K562 (cell line): ENCODE data around the gene MAP3K20. TPM values are rescaled to one million over a fixed set of nuclear protein-coding genes. Genes with fewer than 3 reads are reported as not detected.

Source experiments
- ATAC-seq: fragments of 200-7000 bp; cut with Tn5 transposase; 3 replicates; pipeline ENCODE4 v1.9.1; 2020; ENCODE audit warnings: moderate library complexity
- BruUV-seq: library from RNA; stranded (reverse); fragments of 400-500 nt; replicated peaks from 2 replicates; lab custom pipeline; 2021; lab: Mats Ljungman, UMichigan
- CTCF ChIA-PET: fragments of 300-600 bp; formaldehyde crosslinking; extraction: SDS; loops from one replicate; lab custom pipeline; 2021; ENCODE audit warnings: low intra/inter-chr PET ratio; lab: Yijun Ruan, JAX
- POLR2A ChIA-PET: fragments of 300-600, 350-650 bp; sonication (Branson Sonifier 250); formaldehyde crosslinking; extraction: SDS; loops from one replicate; lab custom pipeline; 2021; ENCODE audit warnings: antibody characterized with exemption, inconsistent platforms; lab: Yijun Ruan, JAX
- DNase-seq, 4 experiments: peaks; one replicate each; pipeline versions ENCODE4 v3.0.0 to v3.0.0-alpha.2; 2011 to 2018; ENCODE audit warnings: low spot score in 3 of 4, mixed read lengths in 3 of 4; ENCODE audit errors: extremely low read depth in 1 of 4
- FAIRE-seq: peaks from 2 replicates; lab custom pipeline; 2011; peaks lifted over from hg19 to GRCh38; lab: Jason Lieb, UNC
- H2AFZ ChIP-seq: 2 replicates; pipeline ENCODE4 v1.6.0; 2011; ENCODE audit warnings: low read depth, low read length, control low read depth, inconsistent platforms
- H3K27ac ChIP-seq: fragments of 200-600 bp; 3 replicates; pipeline ENCODE4 v1.8.0; 2011; ENCODE audit warnings: low read depth, mild to moderate bottlenecking, control low read depth, inconsistent platforms, low read length, moderate library complexity, mixed read lengths; ENCODE audit errors: extremely low read depth
- H3K27me3 ChIP-seq, 2 experiments: fragments of 300-600 bp in 1 of 2; 2 replicates in 1 of 2; 3 replicates in 1 of 2; pipeline versions ENCODE4 v1.6.0 to v1.8.0; 2011; ENCODE audit warnings: inconsistent platforms in 2 of 2, low read length in 2 of 2, mild to moderate bottlenecking in 1 of 2, mixed read lengths in 1 of 2, moderate library complexity in 1 of 2; ENCODE audit not compliant: control insufficient read depth in 2 of 2, insufficient read depth in 2 of 2
- H3K36me3 ChIP-seq: fragments of 300-600 bp; 3 replicates; pipeline ENCODE4 v1.8.0; 2011; ENCODE audit warnings: mild to moderate bottlenecking, low read length, inconsistent platforms; ENCODE audit not compliant: control insufficient read depth, insufficient read depth
- H3K4me1 ChIP-seq, 2 experiments: fragments of 200-600 bp in 1 of 2; replicated peaks in 1 of 2; 2 replicates in 1 of 2; 3 replicates in 1 of 2; pipeline versions ENCODE4 v1.5.1 to v1.8.0; 2011; ENCODE audit warnings: inconsistent platforms in 2 of 2, low read length in 2 of 2, mild to moderate bottlenecking in 1 of 2, mixed read lengths in 1 of 2, moderate library complexity in 1 of 2; ENCODE audit not compliant: control insufficient read depth in 2 of 2, insufficient read depth in 2 of 2
- H3K4me2 ChIP-seq: 2 replicates; pipeline ENCODE4 v1.6.1; 2011; ENCODE audit warnings: low read length, control low read depth, inconsistent platforms, mixed read lengths; ENCODE audit not compliant: insufficient read depth
- H3K4me3 ChIP-seq: fragments of 200-600 bp; sonication (generic), shearing (Covaris generic); 2 replicates; pipeline ENCODE4 v1.5.1; 2016; ENCODE audit warnings: control low read depth, inconsistent platforms
- H3K79me2 ChIP-seq: fragments of 200-600 bp; 3 replicates; pipeline ENCODE4 v1.8.0; 2011; ENCODE audit warnings: low read length, inconsistent platforms; ENCODE audit not compliant: control insufficient read depth, insufficient read depth
- H3K9ac ChIP-seq, 2 experiments: 2 replicates each; pipeline versions ENCODE4 v1.6.0 to v1.6.1; 2011; ENCODE audit warnings: low read depth in 2 of 2, low read length in 2 of 2, control low read depth in 1 of 2, inconsistent platforms in 1 of 2, mild to moderate bottlenecking in 1 of 2, mixed read lengths in 1 of 2; ENCODE audit not compliant: insufficient read depth in 1 of 2
- H3K9me1 ChIP-seq: one replicate; pipeline ENCODE4 v1.6.0; 2011; ENCODE audit warnings: inconsistent platforms, mild to moderate bottlenecking, low read length, moderate library complexity; ENCODE audit not compliant: control insufficient read depth, insufficient read depth
- H3K9me3 ChIP-seq: replicated peaks from 2 replicates; pipeline ENCODE4 v1.5.1; 2011; ENCODE audit warnings: low read depth, low read length, inconsistent platforms; ENCODE audit not compliant: control insufficient read depth, insufficient read depth
- H4K20me1 ChIP-seq: replicated peaks from 2 replicates; pipeline ENCODE4 v1.6.1; 2011; ENCODE audit warnings: low read length, inconsistent platforms, mixed read lengths; ENCODE audit not compliant: control insufficient read depth, insufficient read depth
- ETV5 ChIP-seq: sonication (generic); formaldehyde crosslinking; IDR thresholded peaks from 2 replicates; pipeline ENCODE4 v1.4.0; 2020; ENCODE audit warnings: low read depth, mild to moderate bottlenecking, missing genetic modification reagents
- FOXA1 ChIP-seq: fragments of 450-650 bp; IDR thresholded peaks from 2 replicates; pipeline ENCODE4 v1.6.1; 2016; ENCODE audit warnings: mild to moderate bottlenecking, borderline replicate concordance
- FOXJ2 ChIP-seq: fragments of 200-800 bp; sonication (Bioruptor generic); IDR thresholded peaks from 2 replicates; pipeline ENCODE4 v1.6.1; 2016; ENCODE audit warnings: missing genetic modification characterization, missing compliant biosample characterization
- FOXP1 ChIP-seq: sonication (generic); formaldehyde crosslinking; IDR thresholded peaks from 2 replicates; pipeline ENCODE4 v1.8.0; 2022; ENCODE audit warnings: mild to moderate bottlenecking, missing genetic modification reagents
- MAFG ChIP-seq: fragments of 450-650 bp; conservative IDR thresholded peaks from 2 replicates; pipeline ENCODE4 v1.6.1; 2016; ENCODE audit warnings: missing genetic modification characterization, missing compliant biosample characterization
- MBD2 ChIP-seq: sonication (generic); IDR thresholded peaks from 2 replicates; pipeline ENCODE4 v1.6.1; 2016; ENCODE audit warnings: low read depth, borderline replicate concordance
- SMARCE1 ChIP-seq: fragments of 450-650 bp; IDR thresholded peaks from 2 replicates; pipeline ENCODE4 v1.7.1; 2016; ENCODE audit warnings: mild to moderate bottlenecking
- TARDBP ChIP-seq: fragments of 450-650 bp; IDR thresholded peaks from 2 replicates; pipeline ENCODE4 v1.6.1; 2016
- TEAD2 ChIP-seq: fragments of 450-650 bp; IDR thresholded peaks from 2 replicates; pipeline ENCODE4 v1.6.1; 2016; ENCODE audit warnings: missing genetic modification characterization, control low read depth, missing compliant biosample characterization
- ZBTB5 ChIP-seq: fragments of 450-650 bp; IDR thresholded peaks from 2 replicates; pipeline ENCODE4 v1.6.1; 2017; ENCODE audit warnings: antibody characterized with exemption
- ZNF41 ChIP-seq: fragments of 250-450 bp; sonication (Bioruptor Pico); conservative IDR thresholded peaks from 2 replicates; pipeline ENCODE4 v1.4.0; 2020; ENCODE audit warnings: mild to moderate bottlenecking
- WGBS: fragments of 100-300 bp; shearing (Covaris generic); methylation state at CpG from one replicate; pipeline ENCODE4 v1.1.6; 2016; ENCODE audit warnings: low coverage, mixed read lengths; ENCODE audit not compliant: insufficient coverage; ENCODE audit errors: missing lambda C conversion rate; 5-methylcytosine and 5-hydroxymethylcytosine counted together
- in situ Hi-C: fragments of 300-500 bp; cut with MboI; formaldehyde crosslinking; loops from 4 replicates; pipeline ENCODE4 v1.15.0; 2018; ENCODE audit warnings: inconsistent platforms, mixed read lengths
- intact Hi-C: fragments of 100-400 bp; cut with micrococcal nuclease; formaldehyde crosslinking; loops from 2 replicates; pipeline ENCODE4 v1.14.2; 2022
- polyA plus RNA-seq, 8 experiments: library from polyadenylated mRNA; depleted of rRNA in 4 of 8; stranded (reverse) in 5 of 8; unstranded in 3 of 8; fragments of >200 nt; fragmentation: Nextera tagmentation in 2 of 8; fragmentation: Illumina TruSeq in 1 of 8; extraction: Ambion mirVana in 2 of 8; extraction: Trizol in 1 of 8; gene quantifications; 2 replicates each; pipeline versions ENCODE4 v1.2.1 to v1.2.3, GENCODE V29; 2011 to 2014; ENCODE audit warnings: inconsistent platforms in 1 of 8, missing spikeins in 1 of 8
- total RNA-seq, 7 experiments: library from RNA; depleted of rRNA in 6 of 7; stranded (reverse); fragments of >200 nt in 6 of 7; fragmentation: Illumina TruSeq in 2 of 7; extraction: Trizol in 2 of 7; gene quantifications; 2 replicates each; pipeline versions ENCODE4 v1.2.1 to v1.2.3, GENCODE V29; 2011 to 2021; ENCODE audit warnings: low replicate concordance in 1 of 7
- TF ChIP-seq, protein P1 (sequence below): fragments of 250-450 bp; sonication (Bioruptor Pico); IDR thresholded peaks from 2 replicates; pipeline ENCODE4 v1.5.0; 2021; ENCODE audit warnings: mild to moderate bottlenecking, borderline replicate concordance
- TF ChIP-seq, protein P2 (sequence below): sonication (generic); formaldehyde crosslinking; IDR thresholded peaks from 2 replicates; pipeline ENCODE4 v1.8.0; 2022; ENCODE audit warnings: missing genetic modification reagents, mild to moderate bottlenecking, borderline replicate concordance

The MAP3K20 gene
- total and polyA plus RNA-seq, 9 of the 15 experiments (the other 6 are each of a cell fraction or from before 2014, with no cell fraction given), result 9.8 to 34.2 (median 27.3) TPM

DNA sequence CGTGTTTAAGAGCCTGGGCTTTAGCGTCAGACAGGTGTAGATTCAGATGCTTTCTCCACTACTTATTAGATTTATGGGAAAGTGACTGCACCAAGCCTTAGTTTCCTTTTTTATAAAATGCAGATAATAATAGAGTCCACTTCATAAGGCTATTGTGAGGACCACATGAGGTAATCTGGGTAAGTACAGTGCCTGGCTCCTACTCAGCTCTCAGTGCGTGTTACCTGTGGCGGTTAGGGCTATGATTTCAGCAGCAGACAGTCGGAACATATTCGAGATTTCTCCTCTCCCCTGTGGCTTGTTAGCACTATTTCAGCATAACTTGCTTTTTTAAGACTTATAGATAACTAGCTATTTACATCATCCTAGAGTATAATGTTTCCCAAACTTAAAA lies 32.0 kb downstream of the MAP3K20 start:
- FAIRE-seq (no peak), ATAC-seq (peak; percentile 40), DNase-seq (no peak)
- no peaks in the 10 kb centered on the region for H3K9me3 ChIP-seq
- no peak overlapping the region for H3K9ac ChIP-seq
- no peaks in the 10 kb centered on the region for H3K27me3 ChIP-seq
- peaks cover under 1% of the 10 kb centered on the region; the same call in 2 of the 3 replicates for H3K36me3 ChIP-seq
- peaks cover 0 to 4% of the 10 kb centered on the region in 2 experiments; a peak in 3 of 5 replicates for H3K4me1 ChIP-seq
- BruUV-seq, result no TSS peak
- no peak overlapping the region for H3K4me2 ChIP-seq
- no peak overlapping the region for H2AFZ ChIP-seq
- in situ Hi-C loops, result no loop called here
- peaks cover 25% of the 10 kb centered on the region; the same call in 2 of the 3 replicates for H3K79me2 ChIP-seq
- H3K9me1 ChIP-seq, result no peaks in the 10 kb centered on the region
- H3K4me3 ChIP-seq, result no peak overlapping the region
- WGBS, result 84% methylated on average over 6 of the region's 6 CpGs
- ChIA-PET CTCF (no interaction called here), POLR2A (interaction anchor here (0.8 to 3.1 kb wide), 3 partner anchors 9 to 30 kb away, joined by 3 to 17 read pairs (median 4); no protein-coding TSS in a partner anchor)
- TF ChIP-seq ETV5 (no peak), FOXP1 (CRISPR knock-in tag) (no peak), TARDBP (no peak), SMARCE1 (no peak), FOXJ2 (tag) (no peak), ZBTB5 (no peak), FOXA1 (no peak), MAFG (tag) (no peak), ZNF41 (CRISPR knock-in tag) (no peak), TEAD2 (tag) (no peak), MBD2 (no peak)
- TF ChIP-seq, protein P1, sequence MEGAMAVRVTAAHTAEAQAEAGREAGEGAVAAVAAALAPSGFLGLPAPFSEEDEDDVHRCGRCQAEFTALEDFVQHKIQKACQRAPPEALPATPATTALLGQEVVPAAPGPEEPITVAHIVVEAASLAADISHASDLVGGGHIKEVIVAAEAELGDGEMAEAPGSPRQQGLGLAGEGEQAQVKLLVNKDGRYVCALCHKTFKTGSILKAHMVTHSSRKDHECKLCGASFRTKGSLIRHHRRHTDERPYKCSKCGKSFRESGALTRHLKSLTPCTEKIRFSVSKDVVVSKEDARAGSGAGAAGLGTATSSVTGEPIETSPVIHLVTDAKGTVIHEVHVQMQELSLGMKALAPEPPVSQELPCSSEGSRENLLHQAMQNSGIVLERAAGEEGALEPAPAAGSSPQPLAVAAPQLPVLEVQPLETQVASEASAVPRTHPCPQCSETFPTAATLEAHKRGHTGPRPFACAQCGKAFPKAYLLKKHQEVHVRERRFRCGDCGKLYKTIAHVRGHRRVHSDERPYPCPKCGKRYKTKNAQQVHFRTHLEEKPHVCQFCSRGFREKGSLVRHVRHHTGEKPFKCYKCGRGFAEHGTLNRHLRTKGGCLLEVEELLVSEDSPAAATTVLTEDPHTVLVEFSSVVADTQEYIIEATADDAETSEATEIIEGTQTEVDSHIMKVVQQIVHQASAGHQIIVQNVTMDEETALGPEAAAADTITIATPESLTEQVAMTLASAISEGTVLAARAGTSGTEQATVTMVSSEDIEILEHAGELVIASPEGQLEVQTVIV (CRISPR knock-in tag), result no peak
- TF ChIP-seq, protein P2, sequence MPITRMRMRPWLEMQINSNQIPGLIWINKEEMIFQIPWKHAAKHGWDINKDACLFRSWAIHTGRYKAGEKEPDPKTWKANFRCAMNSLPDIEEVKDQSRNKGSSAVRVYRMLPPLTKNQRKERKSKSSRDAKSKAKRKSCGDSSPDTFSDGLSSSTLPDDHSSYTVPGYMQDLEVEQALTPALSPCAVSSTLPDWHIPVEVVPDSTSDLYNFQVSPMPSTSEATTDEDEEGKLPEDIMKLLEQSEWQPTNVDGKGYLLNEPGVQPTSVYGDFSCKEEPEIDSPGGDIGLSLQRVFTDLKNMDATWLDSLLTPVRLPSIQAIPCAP (CRISPR knock-in tag), result no peak
- no peak overlapping the region for H3K27ac ChIP-seq
- intact Hi-C loops, result no loop called here
- H4K20me1 ChIP-seq, result no peaks in the 10 kb centered on the region
